D721Med (cell line): ENCODE results near the gene COL4A2.

Experiments used
- DNase-seq: peaks from one replicate; pipeline ENCODE4 v3.0.0; 2011; ENCODE audit warnings: low spot score; ENCODE audit not compliant: insufficient read length
- FAIRE-seq: peaks from 2 replicates; lab custom pipeline; 2011; peaks lifted over from hg19 to GRCh38; lab: Jason Lieb, UNC
- CTCF ChIP-seq: IDR thresholded peaks from 2 replicates; pipeline ENCODE4 v1.5.1; 2012; ENCODE audit warnings: mild to moderate bottlenecking, control low read depth; ENCODE audit not compliant: insufficient read depth; ENCODE audit errors: missing control alignments

COL4A2 gene

GRCh38 chr13:110402299-110403069, 95.4 kb downstream of the COL4A2 start:
- DNase-seq (no peak), FAIRE-seq (no peak)
- TF ChIP-seq CTCF, result no peak

- FAIRE-seq, result no peak
- DNase-seq, result no peak
- no peak for TF ChIP-seq CTCF
Observed at GRCh38 chr13:110403315-110403714, 96.2 kb downstream of the COL4A2 start.

GRCh38 chr13:110403721-110404120, 96.6 kb downstream of the COL4A2 start:
- FAIRE-seq (no peak), DNase-seq (no peak)
- no peak for TF ChIP-seq CTCF

GRCh38 chr13:110404321-110404720, 97.2 kb downstream of the COL4A2 start:
- TF ChIP-seq CTCF, result no peak
- FAIRE-seq (no peak), DNase-seq (no peak)

GRCh38 chr13:110405597-110406450, 98.7 kb downstream of the COL4A2 start:
- FAIRE-seq, result no peak

GRCh38 chr13:110407021-110407420, 99.9 kb downstream of the COL4A2 start:
- no peak for TF ChIP-seq CTCF
- no peak for FAIRE-seq
- DNase-seq, result no peak

More at GRCh38 chr13:110405597-110406450, 98.7 kb downstream of the COL4A2 start:
- TF ChIP-seq CTCF, result no peak
- DNase-seq, result no peak
